H1 (cell line): ENCODE results near the gene SLC35G6. TPM values are rescaled to one million over a fixed set of nuclear protein-coding genes. Genes with fewer than 3 reads are reported as not detected.

ENCODE experiments used
- CTCF ChIA-PET: fragments of 300-600 bp; sonication (Branson Sonifier 250); formaldehyde crosslinking; loops from one replicate; lab custom pipeline; 2021; ENCODE audit not compliant: partially characterized antibody; lab: Charles Lee
- POLR2A ChIA-PET: fragments of 300-600 bp; sonication (Branson Sonifier 250); formaldehyde crosslinking; loops from one replicate; lab custom pipeline; 2021; ENCODE audit warnings: inconsistent platforms; ENCODE audit not compliant: partially characterized antibody; lab: Charles Lee
- DNase-seq, 2 experiments: peaks; one replicate each; pipeline versions ENCODE4 v3.0.0 to v3.0.0-alpha.2; 2010 to 2022; ENCODE audit warnings: low spot score in 2 of 2, low read depth in 1 of 2, mixed read lengths in 1 of 2
- FAIRE-seq: peaks from 2 replicates; lab custom pipeline; 2011; peaks lifted over from hg19 to GRCh38; lab: Jason Lieb, UNC
- H2AFZ ChIP-seq: 2 replicates; pipeline ENCODE4 v1.8.1; 2012; ENCODE audit warnings: low read length, inconsistent platforms
- H2AK5ac ChIP-seq: 2 replicates; pipeline ENCODE4 v1.6.1; 2013; ENCODE audit warnings: low read depth, low read length
- H2BK120ac ChIP-seq: replicated peaks from 2 replicates; pipeline ENCODE3; 2013; ENCODE audit warnings: low read depth, low read length, inconsistent platforms
- H2BK12ac ChIP-seq: 2 replicates; pipeline ENCODE4 v1.6.1; 2013; ENCODE audit warnings: low read depth, low read length
- H2BK15ac ChIP-seq: 2 replicates; pipeline ENCODE4 v1.6.1; 2013; ENCODE audit warnings: low read length
- H2BK20ac ChIP-seq: 2 replicates; pipeline ENCODE4 v1.6.1; 2013; ENCODE audit warnings: low read length
- H2BK5ac ChIP-seq: 2 replicates; pipeline ENCODE4 v1.6.1; 2013; ENCODE audit warnings: low read depth, low read length
- H3K14ac ChIP-seq: 2 replicates; pipeline ENCODE4 v1.6.1; 2013; ENCODE audit warnings: inconsistent platforms; ENCODE audit not compliant: insufficient read length
- H3K18ac ChIP-seq: 2 replicates; pipeline ENCODE4 v1.6.1; 2013; ENCODE audit warnings: low read length; ENCODE audit errors: extremely low read depth
- H3K23ac ChIP-seq: 2 replicates; pipeline ENCODE4 v1.6.1; 2013; ENCODE audit warnings: inconsistent platforms; ENCODE audit not compliant: insufficient read length
- H3K23me2 ChIP-seq: 2 replicates; pipeline ENCODE4 v1.6.1; 2013; ENCODE audit warnings: low read depth, low read length
- H3K27ac ChIP-seq: 2 replicates; pipeline ENCODE4 v1.6.1; 2011; ENCODE audit warnings: low read depth, low read length, inconsistent platforms
- H3K27me3 ChIP-seq, 4 experiments: replicated peaks in 1 of 4; 1 replicate in 1 of 4; 2 replicates in 3 of 4; pipeline versions ENCODE4 v1.6.1 to v1.8.1; 2011 to 2013; ENCODE audit warnings: low read length in 3 of 4, mild to moderate bottlenecking in 3 of 4, inconsistent platforms in 2 of 4, mixed read lengths in 2 of 4, moderate library complexity in 1 of 4; ENCODE audit not compliant: control insufficient read depth in 3 of 4, insufficient read depth in 3 of 4; ENCODE audit errors: extremely low read depth in 1 of 4
- H3K36me3 ChIP-seq, 4 experiments: 2 replicates each; pipeline versions ENCODE4 v1.6.1 to v1.8.1; 2011 to 2013; ENCODE audit warnings: mild to moderate bottlenecking in 4 of 4, low read length in 3 of 4, moderate library complexity in 2 of 4, control low read depth in 1 of 4, inconsistent platforms in 1 of 4; ENCODE audit not compliant: insufficient read depth in 4 of 4, control insufficient read depth in 2 of 4
- H3K4ac ChIP-seq: replicated peaks from 2 replicates; pipeline ENCODE3; 2013; ENCODE audit warnings: low read length, low read depth, mixed read lengths, inconsistent platforms; ENCODE audit not compliant: insufficient read length
- H3K4me1 ChIP-seq, 4 experiments: replicated peaks in 1 of 4; 1 replicate in 1 of 4; 2 replicates in 3 of 4; pipeline versions ENCODE4 v1.6.1 to v1.8.1; 2011 to 2013; ENCODE audit warnings: low read length in 3 of 4, inconsistent platforms in 2 of 4, mixed read lengths in 1 of 4; ENCODE audit not compliant: insufficient read depth in 4 of 4, control insufficient read depth in 3 of 4
- H3K4me2 ChIP-seq, 2 experiments: 2 replicates each; pipeline versions ENCODE4 v1.6.1 to v1.8.1; 2011 to 2013; ENCODE audit warnings: low read depth in 2 of 2, low read length in 2 of 2, control low read depth in 1 of 2, inconsistent platforms in 1 of 2, mild to moderate bottlenecking in 1 of 2; ENCODE audit not compliant: insufficient read depth in 1 of 2
- H3K4me3 ChIP-seq, 4 experiments: fragments of 200-600, 300-600 bp in 1 of 4; sonication (generic), shearing (Covaris generic), sonication (Bioruptor Twin) in 1 of 4; 2 replicates each; pipeline versions ENCODE4 v1.5.1 to v1.8.1; 2011 to 2016; ENCODE audit warnings: low read length in 4 of 4, low read depth in 3 of 4, control low read depth in 2 of 4, inconsistent platforms in 2 of 4, mild to moderate bottlenecking in 2 of 4, mixed read lengths in 1 of 4, moderate library complexity in 1 of 4; ENCODE audit not compliant: insufficient read depth in 2 of 4; ENCODE audit errors: extremely low read depth in 1 of 4
- H3K56ac ChIP-seq: replicated peaks from 2 replicates; pipeline ENCODE3; 2013; ENCODE audit warnings: low read depth, mild to moderate bottlenecking, mixed read lengths, low read length, inconsistent platforms; ENCODE audit not compliant: insufficient read length
- H3K79me1 ChIP-seq: 2 replicates; pipeline ENCODE4 v1.6.1; 2013; ENCODE audit warnings: low read depth, low read length, control low read depth
- H3K79me2 ChIP-seq, 2 experiments: 2 replicates each; pipeline versions ENCODE4 v1.6.1 to v1.8.1; 2012 to 2013; ENCODE audit warnings: low read length in 2 of 2, mild to moderate bottlenecking in 2 of 2, inconsistent platforms in 1 of 2; ENCODE audit not compliant: insufficient read depth in 2 of 2, control insufficient read depth in 1 of 2
- H3K9ac ChIP-seq, 4 experiments: replicated peaks in 1 of 4; 1 replicate in 1 of 4; 2 replicates in 3 of 4; pipeline versions ENCODE4 v1.6.1 to v1.8.1; 2011 to 2013; ENCODE audit warnings: low read depth in 3 of 4, low read length in 3 of 4, control low read depth in 2 of 4, mild to moderate bottlenecking in 2 of 4, moderate library complexity in 2 of 4, inconsistent platforms in 1 of 4; ENCODE audit errors: extremely low read depth in 1 of 4
- H3K9me3 ChIP-seq, 2 experiments: 2 replicates each; pipeline versions ENCODE4 v1.6.1 to v1.8.1; 2012 to 2013; ENCODE audit warnings: mild to moderate bottlenecking in 2 of 2, moderate library complexity in 2 of 2, control low read depth in 1 of 2, inconsistent platforms in 1 of 2, low read depth in 1 of 2, low read length in 1 of 2, mixed read lengths in 1 of 2; ENCODE audit not compliant: insufficient read depth in 2 of 2
- H4K20me1 ChIP-seq, 2 experiments: replicated peaks in 1 of 2; 2 replicates each; pipeline versions ENCODE3 to v1.8.1; 2011 to 2013; ENCODE audit warnings: inconsistent platforms in 2 of 2, low read length in 2 of 2, mild to moderate bottlenecking in 1 of 2; ENCODE audit not compliant: insufficient read depth in 2 of 2, control insufficient read depth in 1 of 2
- H4K5ac ChIP-seq: 2 replicates; pipeline ENCODE4 v1.6.1; 2013; ENCODE audit warnings: low read length, low read depth, mixed read lengths, inconsistent platforms; ENCODE audit not compliant: insufficient read length
- H4K8ac ChIP-seq: 2 replicates; pipeline ENCODE4 v1.8.0; 2013; ENCODE audit warnings: mild to moderate bottlenecking, moderate library complexity, low read length, inconsistent platforms; ENCODE audit not compliant: insufficient read depth; ENCODE audit errors: extremely low read depth
- H4K91ac ChIP-seq: replicated peaks from 2 replicates; pipeline ENCODE3; 2013; ENCODE audit warnings: low read length, mixed read lengths, inconsistent platforms; ENCODE audit not compliant: insufficient read length
- BRCA1 ChIP-seq: IDR thresholded peaks from 2 replicates; pipeline ENCODE4 v1.6.1; 2012; ENCODE audit warnings: low read depth, low read length, improper control_type of control experiment
- CBX8 ChIP-seq: fragments of 300-800, 300-1000 bp; sonication (generic); IDR thresholded peaks from 2 replicates; pipeline ENCODE4 v1.7.1; 2016; ENCODE audit warnings: low read depth, low read length, borderline replicate concordance
- FOSL1 ChIP-seq: IDR thresholded peaks from 2 replicates; pipeline ENCODE4 v1.6.1; 2011; ENCODE audit warnings: mild to moderate bottlenecking, low read depth, low read length, moderate library complexity; ENCODE audit not compliant: insufficient read depth
- MAX ChIP-seq: IDR thresholded peaks from 2 replicates; pipeline ENCODE4 v1.6.1; 2012; ENCODE audit warnings: inconsistent platforms
- POU5F1 ChIP-seq: IDR thresholded peaks from 2 replicates; pipeline ENCODE4 v1.6.1; 2011; ENCODE audit warnings: low read depth, mild to moderate bottlenecking, low read length, moderate library complexity
- SP2 ChIP-seq: IDR thresholded peaks from 2 replicates; pipeline ENCODE4 v1.6.1; 2012; ENCODE audit warnings: mild to moderate bottlenecking, low read length, inconsistent platforms
- SP4 ChIP-seq: IDR thresholded peaks from 2 replicates; pipeline ENCODE4 v1.6.1; 2012; ENCODE audit warnings: low read length, inconsistent platforms
- WGBS, 2 experiments: shearing (Covaris generic) in 1 of 2; methylation state at CpG; one replicate each; pipeline versions ENCODE4 v1.1.6 to v1.1.7; 2013 to 2015; ENCODE audit warnings: low lambda C conversion rate in 2 of 2, mixed read lengths in 2 of 2, inconsistent platforms in 1 of 2, low coverage in 1 of 2, missing lambda C conversion rate in 1 of 2; ENCODE audit not compliant: insufficient replicate concordance in 2 of 2, insufficient coverage in 1 of 2, insufficient read length in 1 of 2; ENCODE audit errors: extremely low coverage in 1 of 2, missing lambda C conversion rate in 1 of 2; 5-methylcytosine and 5-hydroxymethylcytosine counted together
- polyA plus RNA-seq, 7 experiments: library from polyadenylated mRNA; depleted of rRNA in 3 of 7; stranded (reverse) in 5 of 7; unstranded in 2 of 7; fragments of >200 nt in 5 of 7; fragments of 200-250 nt in 2 of 7; gene quantifications; 1 replicate in 5 of 7; 2 replicates in 1 of 7; 4 replicates in 1 of 7; pipeline versions ENCODE4 v1.2.1 to v1.2.3, GENCODE V29; 2011 to 2013; ENCODE audit warnings: missing spikeins in 2 of 7, mixed read lengths in 2 of 7
- total RNA-seq: library from RNA; stranded (reverse); fragmentation: NEBNext Ultra II Directional; extraction: Animal tissue kit (Norgen Biotek cat#: 25700); gene quantifications from 2 replicates; pipeline ENCODE4 v1.2.1, GENCODE V29; 2021

SLC35G6 gene
- total and polyA plus RNA-seq, 2 of the 8 experiments (the other 6 are each of a cell fraction or from before 2014, with no cell fraction given) = 0.05 TPM; not detected in 1

- peak overlapping the region; percentile 32 for H4K5ac ChIP-seq
- H3K9ac ChIP-seq = peak overlapping the region in 3 of 4 experiments; percentile 67 to 85 (median 72); a peak in 6 of 7 replicates
- no peaks in the 10 kb centered on the region; a peak in 1 of 7 replicates for H3K27me3 ChIP-seq
- WGBS, 2 experiments = 35% methylated on average over 8 of the region's 8 CpGs; no CpG with 5 or more reads in 1 of the 2 experiments
- no peaks in the 10 kb centered on the region for H3K36me3 ChIP-seq
- peak overlapping the region; percentile 96; the same call in 1 of the 2 replicates for H4K8ac ChIP-seq
- no peak overlapping the region for H3K23ac ChIP-seq
- DNase-seq (no peak), FAIRE-seq (no peak)
- H2BK12ac ChIP-seq = peak overlapping the region; percentile 77; the same call in 1 of the 2 replicates
- peak overlapping the region; percentile 19; the same call in 1 of the 2 replicates for H2BK15ac ChIP-seq
- H3K56ac ChIP-seq = peak overlapping the region; percentile 90
- H3K27ac ChIP-seq = peak overlapping the region; percentile 39
- peaks cover 1 to 35% of the 10 kb centered on the region in 2 experiments; a peak in 3 of 4 replicates for H3K79me2 ChIP-seq
- peak overlapping the region; percentile 30; the same call in 1 of the 2 replicates for H2AK5ac ChIP-seq
- peak overlapping the region; percentile 75 for H2BK120ac ChIP-seq
- no peak for TF ChIP-seq SP2
- TF ChIP-seq MAX = no peak
- TF ChIP-seq FOSL1 = no peak
- no peak for TF ChIP-seq SP4
- no peak for TF ChIP-seq CBX8
- no peak for TF ChIP-seq BRCA1
- no peak for TF ChIP-seq POU5F1
- H2AFZ ChIP-seq = 0 out of 2 replicates have a peak overlapping the region, but pooled peaks have one; percentile 18
- H3K18ac ChIP-seq = peak overlapping the region; percentile 72
- H3K14ac ChIP-seq = no peak overlapping the region
- H3K4me2 ChIP-seq = peak overlapping the region; percentile 97 to 99
- no peaks in the 10 kb centered on the region for H3K9me3 ChIP-seq
- no peak overlapping the region for H2BK20ac ChIP-seq
- peak overlapping the region; percentile 49 to 94 (median 76) for H3K4me3 ChIP-seq
- no peak overlapping the region for H3K4ac ChIP-seq
- H4K91ac ChIP-seq = peak overlapping the region; percentile 45
- ChIA-PET POLR2A (interaction anchor here (0.5 to 14.3 kb wide), 11 partner anchors 12 to 268 kb away, joined by 3 to 339 read pairs (median 6); partner anchors contain the start of genes CHRNB1, FGF11, TMEM102 and TMEM256), CTCF (interaction anchor here (0.8 to 2.4 kb wide), 8 partner anchors 19 to 123 kb away, joined by 3 to 10 read pairs (median 4); partner anchors contain the start of gene CHRNB1)
- peaks cover 22% of the 10 kb centered on the region for H3K23me2 ChIP-seq
- H3K4me1 ChIP-seq = peaks cover 2 to 28% (median 21%) of the 10 kb centered on the region in 4 experiments
- H2BK5ac ChIP-seq = peak overlapping the region; percentile 55; the same call in 1 of the 2 replicates
- peaks cover 12% of the 10 kb centered on the region for H3K79me1 ChIP-seq
- peaks cover 0 to 5% of the 10 kb centered on the region in 2 experiments for H4K20me1 ChIP-seq
Measured at GRCh38 chr17:7480089-7480384, 1.2 kb upstream of the SLC35G6 start.
